NCI-H2171 treated with DMSO at 0.1 percent for 48 hours (cell line): ENCODE measurements around the gene ZNF554.
A peak's percentile ranks its signal among the peaks of the same experiment; 100 is the strongest.
"Not testable (repeated sequence)": the region's sequence is repeated elsewhere in the genome, so short reads cannot be mapped to it uniquely, and the experiment has no call there.

ENCODE experiments used
- DNase-seq: peaks from one replicate; lab custom pipeline; 2025; lab: John Stamatoyannopoulos, UW

The ZNF554 gene

DNA sequence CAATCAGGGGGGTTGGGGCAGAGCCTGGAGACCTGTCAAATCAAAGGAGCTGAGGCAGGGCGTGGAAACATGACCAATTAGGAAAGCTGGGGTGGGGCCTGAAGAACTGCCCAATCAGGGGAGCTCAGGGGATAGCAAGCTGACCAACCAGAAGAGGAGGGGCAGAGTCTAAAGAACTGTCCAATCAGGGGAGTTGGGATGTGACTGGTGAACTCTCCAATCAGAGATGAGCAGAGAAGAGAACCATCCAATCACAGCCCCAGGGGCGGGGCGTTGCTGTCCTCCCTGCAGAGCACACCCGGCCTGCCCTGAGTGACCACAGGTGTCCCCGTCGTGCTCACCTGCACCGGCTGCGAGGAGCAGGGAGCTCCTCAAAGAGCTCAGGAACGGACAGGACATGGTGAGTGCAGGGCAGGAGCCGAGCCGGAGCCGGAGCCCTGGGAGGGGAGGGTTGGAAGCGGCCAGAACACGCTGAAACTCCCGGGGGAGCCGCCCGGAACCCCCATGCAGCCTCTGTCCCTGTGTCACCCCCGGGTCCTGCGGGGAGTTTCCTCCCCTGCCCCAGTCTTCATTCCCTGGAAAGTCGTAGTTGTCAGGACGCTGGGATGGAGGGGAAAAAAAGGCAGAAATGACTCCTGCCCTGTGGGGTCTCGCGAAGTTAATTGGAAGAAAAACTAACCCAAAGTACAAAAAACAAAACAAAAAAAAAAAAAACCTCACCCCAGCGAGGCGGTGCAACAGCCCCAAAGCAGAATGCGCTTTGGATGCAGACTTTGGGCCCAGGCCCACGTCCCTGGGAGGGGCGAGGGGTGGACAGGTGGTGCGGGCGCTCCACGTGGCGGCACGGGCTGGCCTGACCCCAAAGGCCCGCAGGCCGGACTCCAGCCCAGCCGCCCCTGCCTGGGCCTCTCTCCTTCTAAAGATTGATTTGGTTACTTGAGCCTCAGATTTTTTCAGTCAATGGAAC, 47.6 kb downstream of the ZNF554 start, which contains the start of gene ZNF556:
ZNF556 (plus strand) TSS at position 311 of the 967 bp plus-strand sequence; CDS start at position 398, 87 bp downstream.
- peak; percentile 53 for DNase-seq

DNA sequence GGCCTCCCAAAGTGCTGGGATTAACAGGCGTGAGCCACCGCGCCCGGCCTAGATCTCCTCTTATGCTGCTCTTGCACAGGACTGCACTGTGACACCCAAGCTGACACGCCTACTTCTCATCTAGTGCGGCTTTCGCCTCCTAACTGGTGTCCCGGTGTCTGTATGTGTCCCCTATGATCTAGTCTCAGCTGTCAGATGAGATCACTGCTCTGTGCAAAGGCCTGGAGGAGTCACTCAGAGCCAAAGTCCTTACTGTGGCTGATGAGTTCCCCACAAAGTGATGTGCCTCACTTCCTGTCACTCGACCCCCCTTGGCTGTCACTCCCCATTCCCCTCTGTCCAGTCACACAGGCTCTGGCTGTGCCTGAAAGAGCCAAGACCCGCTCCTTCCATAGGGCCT, 50.0 kb downstream of the ZNF554 start:
- no peak for DNase-seq

DNA sequence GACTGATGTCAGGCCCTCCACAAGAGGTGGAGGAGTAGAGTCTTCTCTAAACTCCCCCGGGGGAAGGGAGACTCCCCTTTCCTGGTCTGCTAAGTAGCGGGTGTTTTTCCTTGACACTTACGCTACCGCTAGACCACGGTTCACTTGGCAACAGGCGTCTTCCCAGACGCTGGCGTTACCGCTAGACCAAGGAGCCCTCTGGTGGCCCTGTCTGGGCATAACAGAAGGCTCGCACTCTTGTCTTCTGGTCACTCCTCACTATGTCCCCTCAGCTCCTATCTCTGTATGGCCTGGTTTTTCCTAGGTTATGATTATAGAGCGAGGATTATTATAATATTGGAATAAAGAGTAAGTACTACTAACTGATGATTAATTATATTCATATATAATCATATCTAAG, 52.5 kb downstream of the ZNF554 start:
- DNase-seq = not testable (repeated sequence)

GRCh38 chr19:2877398-2878331, 58.0 kb downstream of the ZNF554 start:
- no peak for DNase-seq

- no peak for DNase-seq
Observed at GRCh38 chr19:2883686-2884439, 64.2 kb downstream of the ZNF554 start.

DNA sequence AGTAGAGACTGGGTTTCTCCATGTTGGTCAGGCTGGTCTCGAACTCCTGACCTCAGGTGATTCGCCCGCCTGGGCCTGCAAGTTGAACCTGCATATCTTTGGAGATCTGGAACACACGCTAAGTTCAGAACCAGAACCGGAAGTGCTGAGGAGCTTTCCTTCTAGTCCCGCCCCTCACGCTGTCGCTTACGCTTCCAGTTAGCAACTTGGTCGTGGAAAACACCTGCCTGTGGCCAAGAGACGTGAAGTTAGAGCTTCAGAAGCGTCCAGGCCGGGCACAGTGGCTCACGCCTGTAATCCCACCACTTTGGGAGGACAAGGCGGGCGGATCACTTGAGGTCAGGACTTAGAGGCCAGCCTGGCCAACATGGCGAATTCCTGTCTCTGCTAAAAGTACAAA, 66.1 kb downstream of the ZNF554 start:
- no peak for DNase-seq
